Liver (tissue), 9 donors: Measurements from ENCODE around the gene CD300LG. TPM values are rescaled to one million over a fixed set of nuclear protein-coding genes. Genes with fewer than 3 reads are reported as not detected.

Experiments
- DNase-seq: peaks from one replicate; pipeline ENCODE4 v3.0.0-alpha.2; 2017; ENCODE audit warnings: low spot score
- H3K27ac ChIP-seq, 2 donors: one replicate each; pipeline ENCODE4 v1.7.0; 2013; ENCODE audit warnings: inconsistent platforms in 2 of 2, low read length in 2 of 2, control low read depth in 1 of 2, low read depth in 1 of 2, mild to moderate bottlenecking in 1 of 2
- H3K27me3 ChIP-seq, 4 donors: one replicate each; pipeline versions ENCODE4 v1.6.1 to v1.7.0; 2013; ENCODE audit warnings: low read length in 3 of 4, inconsistent platforms in 1 of 4, mild to moderate bottlenecking in 1 of 4, moderate library complexity in 1 of 4; ENCODE audit not compliant: control insufficient read depth in 4 of 4, insufficient read depth in 4 of 4
- H3K36me3 ChIP-seq, 4 donors: one replicate each; pipeline versions ENCODE4 v1.6.1 to v1.7.0; 2013; ENCODE audit warnings: low read length in 3 of 4, mild to moderate bottlenecking in 3 of 4, low read depth in 1 of 4, moderate library complexity in 1 of 4; ENCODE audit not compliant: control insufficient read depth in 4 of 4, insufficient read depth in 3 of 4
- H3K4me1 ChIP-seq, 4 donors: one replicate each; pipeline versions ENCODE4 v1.6.1 to v1.7.0; 2013; ENCODE audit warnings: low read length in 3 of 4, mild to moderate bottlenecking in 3 of 4, moderate library complexity in 1 of 4; ENCODE audit not compliant: control insufficient read depth in 4 of 4, insufficient read depth in 4 of 4
- H3K4me3 ChIP-seq, 3 donors: one replicate each; pipeline versions ENCODE4 v1.6.1 to v1.7.0; 2013; ENCODE audit warnings: low read length in 3 of 3, control low read depth in 1 of 3, low read depth in 1 of 3, mild to moderate bottlenecking in 1 of 3
- H3K9ac ChIP-seq, 2 donors: one replicate each; pipeline ENCODE4 v1.7.0; 2013; ENCODE audit warnings: low read length in 2 of 2, mild to moderate bottlenecking in 2 of 2, moderate library complexity in 2 of 2, control low read depth in 1 of 2, low read depth in 1 of 2
- H3K9me3 ChIP-seq, 4 donors: one replicate each; pipeline versions ENCODE4 v1.6.1 to v1.7.0; 2013; ENCODE audit warnings: low read length in 3 of 4; ENCODE audit not compliant: control insufficient read depth in 4 of 4
- ATF3 ChIP-seq: IDR thresholded peaks from 2 replicates; pipeline ENCODE4 v1.6.1; 2016; ENCODE audit warnings: antibody characterized with exemption
- EGR1 ChIP-seq, 2 donors: IDR thresholded peaks; 2 replicates each; pipeline ENCODE4 v1.6.1; 2016 to 2018; ENCODE audit warnings: antibody characterized with exemption in 2 of 2, low read depth in 2 of 2
- FOXA1 ChIP-seq: IDR thresholded peaks from 2 replicates; pipeline ENCODE4 v1.6.1; 2016; ENCODE audit warnings: antibody characterized with exemption
- FOXA2 ChIP-seq: IDR thresholded peaks from 2 replicates; pipeline ENCODE4 v1.6.1; 2016; ENCODE audit warnings: antibody characterized with exemption
- HNF4A ChIP-seq, 2 donors: conservative IDR thresholded peaks; 2 replicates each; pipeline ENCODE4 v1.6.1; 2016; ENCODE audit warnings: antibody characterized with exemption in 2 of 2, mild to moderate bottlenecking in 2 of 2
- JUND ChIP-seq, 2 donors: IDR thresholded peaks; 2 replicates each; pipeline ENCODE4 v1.6.1; 2016; ENCODE audit warnings: antibody characterized with exemption in 2 of 2
- MAX ChIP-seq: IDR thresholded peaks from 2 replicates; pipeline ENCODE4 v1.6.1; 2016; ENCODE audit warnings: antibody characterized with exemption
- RAD21 ChIP-seq, 2 donors: IDR thresholded peaks; 2 replicates each; pipeline ENCODE4 v1.6.1; 2016; ENCODE audit warnings: antibody characterized with exemption in 2 of 2, mild to moderate bottlenecking in 2 of 2
- SP1 ChIP-seq: IDR thresholded peaks from 2 replicates; pipeline ENCODE4 v1.6.1; 2018; ENCODE audit warnings: antibody characterized with exemption, mild to moderate bottlenecking
- TAF1 ChIP-seq: conservative IDR thresholded peaks from 2 replicates; pipeline ENCODE4 v1.6.1; 2016; ENCODE audit warnings: antibody characterized with exemption, mild to moderate bottlenecking
- YY1 ChIP-seq: IDR thresholded peaks from 2 replicates; pipeline ENCODE4 v1.6.1; 2016; ENCODE audit warnings: antibody characterized with exemption, mild to moderate bottlenecking
- WGBS: extraction: QIAGEN DNeasy Blood & Tissue Kit; methylation state at CpG from one replicate; pipeline ENCODE4 v1.1.7; 2013; 5-methylcytosine and 5-hydroxymethylcytosine counted together
- polyA plus RNA-seq, 2 donors: library from polyadenylated mRNA; stranded (reverse) in 1 of 2; unstranded in 1 of 2; fragments of 200-250 nt in 1 of 2; fragments of >200 nt in 1 of 2; fragmentation: Nextera tagmentation in 1 of 2; extraction: Ambion mirVana in 1 of 2; gene quantifications; one replicate each; pipeline versions ENCODE4 v1.2.1 to v1.2.3, GENCODE V29; 2013 to 2015
- total RNA-seq, 2 donors: library from RNA; depleted of rRNA; stranded (reverse); fragments of >200 nt; gene quantifications; one replicate each; pipeline ENCODE4 v1.2.3, GENCODE V29; 2014
- TF ChIP-seq, protein P1 (sequence below): IDR thresholded peaks from 2 replicates; pipeline ENCODE4 v1.6.1; 2016; ENCODE audit warnings: antibody characterized with exemption, mild to moderate bottlenecking
- TF ChIP-seq, protein P2 (sequence below): IDR thresholded peaks from 2 replicates; pipeline ENCODE4 v1.6.1; 2016; ENCODE audit warnings: antibody characterized with exemption
- donor health status: healthy.
- donor health status: healthy.
- donor health status: healthy.
- donor health status: healthy.
- donor health status: healthy.

CD300LG gene
- total and polyA plus RNA-seq, 4 donors = 0.14 to 0.58 (median 0.20) TPM

- TF ChIP-seq, protein P1, sequence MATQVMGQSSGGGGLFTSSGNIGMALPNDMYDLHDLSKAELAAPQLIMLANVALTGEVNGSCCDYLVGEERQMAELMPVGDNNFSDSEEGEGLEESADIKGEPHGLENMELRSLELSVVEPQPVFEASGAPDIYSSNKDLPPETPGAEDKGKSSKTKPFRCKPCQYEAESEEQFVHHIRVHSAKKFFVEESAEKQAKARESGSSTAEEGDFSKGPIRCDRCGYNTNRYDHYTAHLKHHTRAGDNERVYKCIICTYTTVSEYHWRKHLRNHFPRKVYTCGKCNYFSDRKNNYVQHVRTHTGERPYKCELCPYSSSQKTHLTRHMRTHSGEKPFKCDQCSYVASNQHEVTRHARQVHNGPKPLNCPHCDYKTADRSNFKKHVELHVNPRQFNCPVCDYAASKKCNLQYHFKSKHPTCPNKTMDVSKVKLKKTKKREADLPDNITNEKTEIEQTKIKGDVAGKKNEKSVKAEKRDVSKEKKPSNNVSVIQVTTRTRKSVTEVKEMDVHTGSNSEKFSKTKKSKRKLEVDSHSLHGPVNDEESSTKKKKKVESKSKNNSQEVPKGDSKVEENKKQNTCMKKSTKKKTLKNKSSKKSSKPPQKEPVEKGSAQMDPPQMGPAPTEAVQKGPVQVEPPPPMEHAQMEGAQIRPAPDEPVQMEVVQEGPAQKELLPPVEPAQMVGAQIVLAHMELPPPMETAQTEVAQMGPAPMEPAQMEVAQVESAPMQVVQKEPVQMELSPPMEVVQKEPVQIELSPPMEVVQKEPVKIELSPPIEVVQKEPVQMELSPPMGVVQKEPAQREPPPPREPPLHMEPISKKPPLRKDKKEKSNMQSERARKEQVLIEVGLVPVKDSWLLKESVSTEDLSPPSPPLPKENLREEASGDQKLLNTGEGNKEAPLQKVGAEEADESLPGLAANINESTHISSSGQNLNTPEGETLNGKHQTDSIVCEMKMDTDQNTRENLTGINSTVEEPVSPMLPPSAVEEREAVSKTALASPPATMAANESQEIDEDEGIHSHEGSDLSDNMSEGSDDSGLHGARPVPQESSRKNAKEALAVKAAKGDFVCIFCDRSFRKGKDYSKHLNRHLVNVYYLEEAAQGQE = no peak
- TF ChIP-seq FOXA1 (no peak), ATF3 (no peak), MAX (no peak), JUND (IDR thresholded peaks at IDR 0.05) (no peak), FOXA2 (no peak), SP1 (no peak), YY1 (no peak), EGR1 (IDR thresholded peaks at IDR 0.05; ENCODE audit: low read depth in 2 of 2) (no peak)
Observed at GRCh38 chr17:43823350-43824084, 23.5 kb upstream of the CD300LG start (continued).

- WGBS = 95% methylated on average over 12 of the region's 12 CpGs
- Histone ChIP-seq H3K4me1 (no peaks in the 10 kb centered on the region), H3K36me3 (no peaks in the 10 kb centered on the region), H3K4me3 (no peak overlapping the region), H3K27me3 (no peaks in the 10 kb centered on the region), H3K9ac (no peak overlapping the region), H3K9me3 (no peaks in the 10 kb centered on the region), H3K27ac (no peak overlapping the region)
- TF ChIP-seq TAF1 = no peak
- DNase-seq = no peak
Observed at GRCh38 chr17:43825567-43825966, 21.4 kb upstream of the CD300LG start.

DNA sequence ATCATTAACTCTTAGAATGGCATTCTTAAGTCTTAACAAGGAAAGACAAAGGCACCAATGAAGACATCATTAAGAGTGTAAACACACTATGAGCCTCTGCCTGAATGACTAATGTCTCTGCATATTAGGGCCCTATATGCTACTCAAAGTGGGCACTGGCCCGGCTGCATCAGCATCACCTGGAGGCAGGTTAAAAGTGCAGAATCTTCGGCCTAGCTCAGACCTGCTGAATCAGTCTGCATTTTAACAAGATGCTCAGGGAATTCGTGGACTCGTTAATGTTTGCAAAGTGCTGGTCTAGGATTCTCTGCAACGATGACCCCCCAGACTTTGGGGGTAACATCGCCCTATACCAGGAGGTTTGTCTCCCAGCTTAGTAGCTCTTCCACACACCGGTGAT is 20.8 kb upstream of the CD300LG start:
- Histone ChIP-seq H3K27ac (no peak overlapping the region), H3K9me3 (no peaks in the 10 kb centered on the region), H3K27me3 (no peaks in the 10 kb centered on the region), H3K4me1 (no peaks in the 10 kb centered on the region), H3K4me3 (no peak overlapping the region), H3K9ac (no peak overlapping the region), H3K36me3 (no peaks in the 10 kb centered on the region)
- TF ChIP-seq EGR1 (IDR thresholded peaks at IDR 0.05; ENCODE audit: low read depth in 2 of 2) (no peak), TAF1 (no peak)
- WGBS = 94% methylated on average over 7 of the region's 7 CpGs
- DNase-seq = no peak

DNA sequence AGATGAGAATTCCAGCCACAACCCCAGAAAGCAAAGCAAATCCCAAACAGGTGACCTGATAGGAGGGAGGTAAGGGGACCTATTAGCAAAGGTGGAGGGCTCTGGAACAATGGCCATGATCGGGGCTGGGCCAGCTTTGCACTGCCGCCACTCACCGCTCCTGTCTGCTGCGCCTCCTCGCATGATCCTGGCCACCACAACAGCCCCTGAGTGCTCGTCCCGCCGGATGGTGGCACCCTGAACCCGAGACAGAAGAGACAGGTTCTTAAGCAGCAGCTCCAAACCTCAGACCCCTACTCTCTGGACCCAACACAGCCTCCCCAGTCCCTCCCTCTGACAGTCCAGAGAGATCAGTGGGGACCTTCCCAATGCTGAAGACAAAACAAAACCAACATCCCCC is 19.4 kb upstream of the CD300LG start:
- DNase-seq = no peak
- Histone ChIP-seq H3K4me3 (no peak overlapping the region), H3K9ac (no peak overlapping the region), H3K36me3 (no peaks in the 10 kb centered on the region), H3K27me3 (no peaks in the 10 kb centered on the region), H3K27ac (no peak overlapping the region), H3K4me1 (peaks cover 0 to 4% (median 2%) of the 10 kb centered on the region in 4 donors), H3K9me3 (no peaks in the 10 kb centered on the region)
- WGBS = 97% methylated on average over 9 of the region's 9 CpGs
- no peak for TF ChIP-seq EGR1 (IDR thresholded peaks at IDR 0.05; ENCODE audit: low read depth in 2 of 2)
- no peak for TF ChIP-seq SP1
- no peak for TF ChIP-seq TAF1
- TF ChIP-seq FOXA2 = no peak
- no peak for TF ChIP-seq MAX
- TF ChIP-seq, protein P2, sequence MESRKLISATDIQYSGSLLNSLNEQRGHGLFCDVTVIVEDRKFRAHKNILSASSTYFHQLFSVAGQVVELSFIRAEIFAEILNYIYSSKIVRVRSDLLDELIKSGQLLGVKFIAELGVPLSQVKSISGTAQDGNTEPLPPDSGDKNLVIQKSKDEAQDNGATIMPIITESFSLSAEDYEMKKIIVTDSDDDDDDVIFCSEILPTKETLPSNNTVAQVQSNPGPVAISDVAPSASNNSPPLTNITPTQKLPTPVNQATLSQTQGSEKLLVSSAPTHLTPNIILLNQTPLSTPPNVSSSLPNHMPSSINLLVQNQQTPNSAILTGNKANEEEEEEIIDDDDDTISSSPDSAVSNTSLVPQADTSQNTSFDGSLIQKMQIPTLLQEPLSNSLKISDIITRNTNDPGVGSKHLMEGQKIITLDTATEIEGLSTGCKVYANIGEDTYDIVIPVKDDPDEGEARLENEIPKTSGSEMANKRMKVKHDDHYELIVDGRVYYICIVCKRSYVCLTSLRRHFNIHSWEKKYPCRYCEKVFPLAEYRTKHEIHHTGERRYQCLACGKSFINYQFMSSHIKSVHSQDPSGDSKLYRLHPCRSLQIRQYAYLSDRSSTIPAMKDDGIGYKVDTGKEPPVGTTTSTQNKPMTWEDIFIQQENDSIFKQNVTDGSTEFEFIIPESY = no peak
- no peak for TF ChIP-seq RAD21 (IDR thresholded peaks at IDR 0.05)
- TF ChIP-seq HNF4A (conservative IDR thresholded peaks at IDR 0.05) = no peak
- no peak for TF ChIP-seq ATF3
- no peak for TF ChIP-seq FOXA1
- TF ChIP-seq, protein P1 = no peak
